CD14-positive monocyte (primary cell): Measurements from ENCODE around the gene MYL11. TPM values are rescaled to one million over a fixed set of nuclear protein-coding genes. Genes with fewer than 3 reads are reported as not detected.

Experiments used
- DNase-seq, 3 donors: peaks; one replicate each; pipeline ENCODE4 v3.0.0-alpha.2; 2011 to 2022
- H2AFZ ChIP-seq: 2 replicates; pipeline ENCODE4 v1.6.0; 2012; ENCODE audit warnings: mild to moderate bottlenecking, low read depth, low read length, inconsistent platforms; ENCODE audit not compliant: insufficient read depth, poor library complexity, severe bottlenecking
- H3K27ac ChIP-seq, 2 donors: 1 replicate in 1 of 2; 2 replicates in 1 of 2; pipeline ENCODE4 v1.5.1; 2012 to 2013; ENCODE audit warnings: low read length in 2 of 2, control low read depth in 1 of 2, inconsistent platforms in 1 of 2, low read depth in 1 of 2, mild to moderate bottlenecking in 1 of 2
- H3K27me3 ChIP-seq, 2 donors: one replicate each; pipeline versions ENCODE4 v1.6.0 to v1.6.1; 2011 to 2013; ENCODE audit warnings: low read length in 2 of 2; ENCODE audit not compliant: control insufficient read depth in 2 of 2, insufficient read depth in 2 of 2
- H3K36me3 ChIP-seq, 2 donors: replicated peaks in 1 of 2; 1 replicate in 1 of 2; 2 replicates in 1 of 2; pipeline versions ENCODE4 v1.5.1 to v1.6.1; 2012 to 2013; ENCODE audit warnings: low read length in 2 of 2, control low read depth in 1 of 2, inconsistent platforms in 1 of 2, mild to moderate bottlenecking in 1 of 2; ENCODE audit not compliant: insufficient read depth in 2 of 2, control insufficient read depth in 1 of 2
- H3K4me1 ChIP-seq, 2 donors: 1 replicate in 1 of 2; 2 replicates in 1 of 2; pipeline versions ENCODE4 v1.5.1 to v1.6.1; 2012 to 2013; ENCODE audit warnings: low read length in 2 of 2, control low read depth in 1 of 2, inconsistent platforms in 1 of 2, mild to moderate bottlenecking in 1 of 2, moderate library complexity in 1 of 2; ENCODE audit not compliant: insufficient read depth in 2 of 2, control insufficient read depth in 1 of 2
- H3K4me2 ChIP-seq: replicated peaks from 2 replicates; pipeline ENCODE3; 2012; ENCODE audit warnings: low read length, moderate library complexity, mild to moderate bottlenecking; ENCODE audit not compliant: poor library complexity, severe bottlenecking; ENCODE audit errors: extremely low read depth
- H3K4me3 ChIP-seq, 3 experiments: fragments of 200-600 bp in 1 of 3; sonication (generic) in 1 of 3; replicated peaks in 1 of 3; 1 replicate in 2 of 3; 2 replicates in 1 of 3; pipeline ENCODE4 v1.5.1; 2011 to 2013; ENCODE audit warnings: low read length in 3 of 3, mild to moderate bottlenecking in 3 of 3, control low read depth in 2 of 3, low read depth in 2 of 3, inconsistent platforms in 1 of 3, moderate library complexity in 1 of 3
- H3K79me2 ChIP-seq: 2 replicates; pipeline ENCODE4 v1.6.0; 2012; ENCODE audit warnings: mild to moderate bottlenecking, control low read depth, inconsistent platforms, low read length, moderate library complexity; ENCODE audit not compliant: insufficient read depth
- H3K9ac ChIP-seq: 2 replicates; pipeline ENCODE4 v1.6.0; 2017; ENCODE audit warnings: low read length, mild to moderate bottlenecking; ENCODE audit not compliant: insufficient read depth, poor library complexity, severe bottlenecking
- H3K9me3 ChIP-seq, 2 donors: replicated peaks in 1 of 2; 1 replicate in 1 of 2; 2 replicates in 1 of 2; pipeline versions ENCODE4 v1.5.1 to v1.6.1; 2012 to 2013; ENCODE audit warnings: low read length in 2 of 2, control low read depth in 1 of 2; ENCODE audit not compliant: control insufficient read depth in 1 of 2, insufficient read depth in 1 of 2
- H4K20me1 ChIP-seq: 2 replicates; pipeline ENCODE4 v1.6.0; 2012; ENCODE audit warnings: mild to moderate bottlenecking, low read length, control low read depth, moderate library complexity; ENCODE audit not compliant: insufficient read depth
- H3K27ac Mint-ChIP-seq, 7 donors: one replicate each; pipeline ENCODE4 v1.8.0; 2020; ENCODE audit warnings: mild to moderate bottlenecking in 7 of 7, mixed read lengths in 7 of 7, moderate library complexity in 6 of 7, inconsistent platforms in 2 of 7
- H3K27me3 Mint-ChIP-seq, 3 donors: one replicate each; pipeline ENCODE4 v1.8.0; 2021 to 2022; ENCODE audit warnings: low read depth in 3 of 3, mild to moderate bottlenecking in 3 of 3, mixed read lengths in 3 of 3, moderate library complexity in 3 of 3, inconsistent platforms in 1 of 3
- H3K36me3 Mint-ChIP-seq, 2 donors: one replicate each; pipeline ENCODE4 v1.8.0; 2020; ENCODE audit warnings: mixed read lengths in 2 of 2, inconsistent platforms in 1 of 2, mild to moderate bottlenecking in 1 of 2
- H3K4me1 Mint-ChIP-seq: one replicate; pipeline ENCODE4 v1.8.0; 2020; ENCODE audit warnings: mild to moderate bottlenecking, mixed read lengths
- H3K4me3 Mint-ChIP-seq, 2 donors: one replicate each; pipeline ENCODE4 v1.8.0; 2020; ENCODE audit warnings: mild to moderate bottlenecking in 2 of 2, mixed read lengths in 2 of 2, moderate library complexity in 1 of 2
- H3K9me3 Mint-ChIP-seq, 7 donors: one replicate each; pipeline ENCODE4 v1.8.0; 2020 to 2022; ENCODE audit warnings: mixed read lengths in 7 of 7, mild to moderate bottlenecking in 6 of 7, moderate library complexity in 6 of 7, inconsistent platforms in 2 of 7
- WGBS: methylation state at CpG from one replicate; pipeline ENCODE4 v1.1.5; 2013; ENCODE audit warnings: missing lambda C conversion rate; ENCODE audit not compliant: insufficient coverage; 5-methylcytosine and 5-hydroxymethylcytosine counted together
- intact Hi-C, 2 donors: fragments of 100-400 bp; cut with micrococcal nuclease; formaldehyde crosslinking; loops; one replicate each; pipeline versions ENCODE4 v1.15.0 to v1.15.1; 2023
- polyA plus RNA-seq, 3 donors: library from polyadenylated mRNA; depleted of rRNA in 1 of 3; unstranded in 2 of 3; stranded (reverse) in 1 of 3; fragments of 300-500 nt in 2 of 3; fragments of >200 nt in 1 of 3; fragmentation: Illumina TruSeq in 2 of 3; gene quantifications; 1 replicate in 2 of 3; 2 replicates in 1 of 3; pipeline ENCODE4 v1.2.3, GENCODE V29; 2012 to 2021
- TF ChIP-seq, protein P1 (sequence below): fragments of 200-600 bp; IDR thresholded peaks from one replicate; pipeline ENCODE4 v1.8.0; 2022; ENCODE audit warnings: antibody characterized with exemption, mild to moderate bottlenecking

Gene MYL11
- polyA plus RNA-seq, 3 donors: 1.6 to 1.9 TPM; not detected in 1

DNA sequence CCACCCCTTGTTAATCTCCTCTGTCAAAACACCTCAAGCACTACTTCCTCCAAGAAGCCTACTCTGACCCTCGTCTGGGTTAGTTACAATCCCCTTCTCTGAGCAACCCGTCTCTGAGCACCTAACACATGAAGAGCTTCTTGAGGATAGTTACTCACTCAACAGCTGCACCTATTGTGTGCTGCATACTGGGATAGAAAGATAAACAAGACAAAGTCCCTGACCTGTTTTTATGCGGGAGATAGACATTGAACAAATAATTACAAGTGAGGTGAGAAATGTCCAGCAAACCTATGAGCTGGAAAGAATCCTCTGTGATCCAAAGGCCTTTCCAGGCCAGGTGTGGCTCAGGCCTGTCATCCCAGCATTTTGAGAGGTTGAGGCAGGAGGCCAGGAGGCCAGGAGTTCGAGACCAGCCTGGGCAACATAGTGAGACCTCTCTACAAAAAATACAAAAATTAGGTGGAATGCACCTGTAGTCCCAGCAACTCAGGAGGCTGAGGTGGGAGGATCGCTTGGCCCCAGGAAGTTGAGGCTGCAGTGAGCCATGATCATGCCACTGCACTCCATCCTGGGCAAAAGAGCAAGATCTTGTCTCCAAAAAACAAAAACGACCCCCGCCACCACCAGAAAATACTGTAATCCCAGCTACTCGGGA is 27.3 kb downstream of the MYL11 start:
- Mint-ChIP-seq H3K4me3 (peak overlapping the region in 1 of 2 donors; percentile 45), H3K36me3 (peaks cover 5 to 13% of the 10 kb centered on the region in 2 donors), H3K27me3 (peaks cover 1 to 16% (median 10%) of the 10 kb centered on the region in 3 donors), H3K27ac (no peak overlapping the region), H3K9me3 (peaks cover 0 to 2% (median 0%) of the 10 kb centered on the region in 7 donors), H3K4me1 (peaks cover 29% of the 10 kb centered on the region)
- TF ChIP-seq, protein P1, sequence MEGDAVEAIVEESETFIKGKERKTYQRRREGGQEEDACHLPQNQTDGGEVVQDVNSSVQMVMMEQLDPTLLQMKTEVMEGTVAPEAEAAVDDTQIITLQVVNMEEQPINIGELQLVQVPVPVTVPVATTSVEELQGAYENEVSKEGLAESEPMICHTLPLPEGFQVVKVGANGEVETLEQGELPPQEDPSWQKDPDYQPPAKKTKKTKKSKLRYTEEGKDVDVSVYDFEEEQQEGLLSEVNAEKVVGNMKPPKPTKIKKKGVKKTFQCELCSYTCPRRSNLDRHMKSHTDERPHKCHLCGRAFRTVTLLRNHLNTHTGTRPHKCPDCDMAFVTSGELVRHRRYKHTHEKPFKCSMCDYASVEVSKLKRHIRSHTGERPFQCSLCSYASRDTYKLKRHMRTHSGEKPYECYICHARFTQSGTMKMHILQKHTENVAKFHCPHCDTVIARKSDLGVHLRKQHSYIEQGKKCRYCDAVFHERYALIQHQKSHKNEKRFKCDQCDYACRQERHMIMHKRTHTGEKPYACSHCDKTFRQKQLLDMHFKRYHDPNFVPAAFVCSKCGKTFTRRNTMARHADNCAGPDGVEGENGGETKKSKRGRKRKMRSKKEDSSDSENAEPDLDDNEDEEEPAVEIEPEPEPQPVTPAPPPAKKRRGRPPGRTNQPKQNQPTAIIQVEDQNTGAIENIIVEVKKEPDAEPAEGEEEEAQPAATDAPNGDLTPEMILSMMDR: no peak
- 97% methylated on average over 5 of the region's 8 CpGs for WGBS
- Histone ChIP-seq H2AFZ (no peak overlapping the region), H3K4me2 (no peak overlapping the region), H3K4me1 (peaks cover 22 to 32% of the 10 kb centered on the region in 2 donors), H3K27me3 (no peaks in the 10 kb centered on the region), H3K9me3 (no peaks in the 10 kb centered on the region), H3K9ac (no peak overlapping the region), H4K20me1 (no peaks in the 10 kb centered on the region), H3K79me2 (no peaks in the 10 kb centered on the region), H3K36me3 (no peaks in the 10 kb centered on the region), H3K4me3 (no peak overlapping the region), H3K27ac (no peak overlapping the region)
- no peak for DNase-seq
- intact Hi-C loops: loop anchor here in 1 of 2 donors (10.0 kb wide), 1 partner anchor 47 kb away; the partner anchor contains the start of gene CD2BP2

DNA sequence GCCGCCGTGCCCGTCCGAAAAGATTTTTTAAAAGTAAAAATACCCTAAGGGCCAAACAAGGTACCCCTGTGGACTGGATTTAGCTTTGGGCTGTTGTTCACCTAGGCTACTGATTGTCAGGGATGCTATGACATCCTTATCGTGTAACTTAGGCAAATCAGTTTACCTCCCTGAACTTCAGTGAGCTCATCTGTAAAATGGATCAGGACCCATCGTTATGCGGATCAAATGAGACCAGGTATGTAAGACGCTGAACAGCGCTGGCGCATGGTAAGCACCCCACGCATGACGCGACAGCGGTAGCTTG is 32.1 kb downstream of the MYL11 start:
- peaks cover 0 to 3% of the 10 kb centered on the region in 2 donors for H3K36me3 Mint-ChIP-seq
- peak overlapping the region; percentile 51 to 74 (median 58) for H3K4me3 ChIP-seq
- peaks cover 0 to 2% (median 0%) of the 10 kb centered on the region in 7 donors for H3K9me3 Mint-ChIP-seq
- H2AFZ ChIP-seq: peak overlapping the region; percentile 91
- H3K9me3 ChIP-seq: no peaks in the 10 kb centered on the region
- peak overlapping the region in 5 of 7 donors; percentile 42 to 84 (median 65) for H3K27ac Mint-ChIP-seq
- WGBS: 24% methylated on average over 14 of the region's 14 CpGs
- peak overlapping the region; percentile 86 to 95 for H3K4me3 Mint-ChIP-seq
- intact Hi-C loops: loop anchor here (5.0 to 10.0 kb wide), 2 partner anchors 52 to 69 kb away; partner anchors contain the start of gene CD2BP2 (in 1 of the 2)
- peak overlapping the region; percentile 64 for H3K9ac ChIP-seq
- H3K36me3 ChIP-seq: peaks cover 0 to 2% of the 10 kb centered on the region in 2 donors
- no peaks in the 10 kb centered on the region for H3K79me2 ChIP-seq
- TF ChIP-seq, protein P1: no peak
- DNase-seq: no peak
- H3K27me3 ChIP-seq: no peaks in the 10 kb centered on the region
- H3K27ac ChIP-seq: no peak overlapping the region
- peaks cover 24 to 40% of the 10 kb centered on the region in 2 donors for H3K4me1 ChIP-seq
- H4K20me1 ChIP-seq: no peaks in the 10 kb centered on the region
- H3K27me3 Mint-ChIP-seq: peaks cover 0 to 4% (median 3%) of the 10 kb centered on the region in 3 donors
- peak overlapping the region; percentile 85 for H3K4me2 ChIP-seq
- H3K4me1 Mint-ChIP-seq: peaks cover 25% of the 10 kb centered on the region
